HEK293T (cell line): ENCODE measurements around the gene AP5B1.

ENCODE experiments used
- CTBP1 ChIP-seq: fragments of 450-650 bp; IDR thresholded peaks from 2 replicates; pipeline ENCODE4 v1.6.1; 2016; ENCODE audit warnings: borderline replicate concordance
- ELF4 ChIP-seq: fragments of 450-650 bp; IDR thresholded peaks from 2 replicates; pipeline ENCODE4 v1.6.1; 2017; ENCODE audit warnings: antibody characterized with exemption
- FOXK2 ChIP-seq: fragments of 450-650 bp; IDR thresholded peaks from 2 replicates; pipeline ENCODE4 v1.6.1; 2016; ENCODE audit warnings: mild to moderate bottlenecking
- FOXM1 ChIP-seq: fragments of 450-650 bp; IDR thresholded peaks from 2 replicates; pipeline ENCODE4 v1.6.1; 2017; ENCODE audit warnings: mild to moderate bottlenecking, borderline replicate concordance
- SP1 ChIP-seq: fragments of 450-650 bp; IDR thresholded peaks from 2 replicates; pipeline ENCODE4 v1.6.1; 2017
- TARDBP ChIP-seq: fragments of 450-650 bp; IDR thresholded peaks from 2 replicates; pipeline ENCODE4 v1.6.1; 2016

GRCh38 chr11:65727865-65728264 lies 52.9 kb downstream of the AP5B1 start:
- TF ChIP-seq CTBP1, result no peak
- TF ChIP-seq FOXK2, result no peak
- no peak for TF ChIP-seq FOXM1
- TF ChIP-seq ELF4, result no peak
- no peak for TF ChIP-seq TARDBP
- TF ChIP-seq SP1, result no peak
